Activated CD4-positive, alpha-beta T cell treated with anti-CD3 and anti-CD28 coated beads, Interleukin-2, amount 50 U/mL, for 16 hours (primary cell): ENCODE measurements around the gene HACL1.
"Not testable (repeated sequence)": the region's sequence is repeated elsewhere in the genome, so short reads cannot be mapped to it uniquely, and the experiment has no call there.

Source experiments
- DNase-seq: peaks from one replicate; pipeline ENCODE4 v3.0.0-alpha.2; 2020

Gene HACL1

DNA sequence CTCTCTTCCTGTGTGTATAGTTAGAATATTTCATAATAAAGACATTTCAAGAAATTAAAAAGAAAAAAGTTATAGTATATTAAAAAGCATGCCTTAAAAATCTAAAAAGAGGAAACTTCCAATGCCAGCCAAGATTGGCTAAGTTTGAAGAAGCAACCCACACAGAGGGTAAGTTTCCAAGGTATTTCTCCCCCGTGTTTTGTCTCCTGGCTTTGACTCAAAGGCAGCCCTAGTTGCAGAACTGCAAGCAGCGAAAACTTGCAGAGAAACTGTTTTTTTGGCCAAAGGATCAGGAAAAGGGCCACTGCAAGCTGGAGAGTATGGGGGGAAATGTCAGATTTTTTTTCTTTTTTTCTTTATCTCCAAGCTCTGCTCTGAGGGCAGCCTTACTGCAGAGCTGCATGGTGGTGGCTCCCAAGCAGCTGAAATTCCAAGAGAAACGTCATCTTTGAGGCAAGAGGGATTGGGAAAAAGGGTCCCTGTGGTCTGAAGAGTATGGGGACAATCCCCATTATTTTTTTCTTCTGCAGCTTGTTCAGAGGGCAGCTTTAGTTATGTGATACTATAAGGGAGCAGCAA lies 23.0 kb downstream of the HACL1 start:
- no peak for DNase-seq

DNA sequence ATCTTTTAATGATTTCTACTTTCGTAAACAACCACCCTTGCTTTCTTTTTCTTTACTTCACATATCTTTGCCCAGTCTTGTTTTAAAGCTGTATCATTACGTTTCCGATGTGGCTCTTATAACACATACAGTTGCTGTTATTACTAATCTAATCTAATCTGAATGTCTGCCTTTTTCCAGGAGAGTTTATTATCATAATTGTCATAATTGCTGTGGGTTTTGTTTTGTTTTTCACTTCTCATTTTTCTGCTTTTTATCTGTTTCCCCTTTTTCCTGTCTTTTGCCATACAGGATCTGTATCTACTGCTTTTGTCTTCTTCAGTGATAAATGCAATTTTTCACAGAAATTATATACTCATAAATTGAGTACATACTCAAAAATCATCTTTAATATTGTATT lies 24.9 kb downstream of the HACL1 start:
- no peak for DNase-seq

DNA sequence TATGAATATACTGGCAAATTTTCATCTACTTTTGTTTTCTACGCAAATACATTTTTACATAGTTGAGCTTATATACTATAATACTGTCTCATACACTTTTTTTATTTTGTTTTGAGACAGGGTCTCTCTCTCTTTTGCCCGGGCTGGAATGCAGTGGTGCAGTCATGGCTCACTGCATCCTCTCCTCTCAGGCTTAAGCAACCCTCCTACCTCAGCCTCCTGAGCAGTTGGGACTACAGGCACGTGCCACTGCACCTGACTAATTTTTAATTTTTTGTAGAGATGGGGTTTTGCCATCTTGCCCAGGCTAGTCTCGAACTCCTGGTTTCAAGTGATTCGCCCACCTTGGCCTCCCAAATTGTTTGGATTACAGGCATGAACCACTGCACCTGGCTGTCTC lies 25.9 kb downstream of the HACL1 start:
- no peak for DNase-seq

DNA sequence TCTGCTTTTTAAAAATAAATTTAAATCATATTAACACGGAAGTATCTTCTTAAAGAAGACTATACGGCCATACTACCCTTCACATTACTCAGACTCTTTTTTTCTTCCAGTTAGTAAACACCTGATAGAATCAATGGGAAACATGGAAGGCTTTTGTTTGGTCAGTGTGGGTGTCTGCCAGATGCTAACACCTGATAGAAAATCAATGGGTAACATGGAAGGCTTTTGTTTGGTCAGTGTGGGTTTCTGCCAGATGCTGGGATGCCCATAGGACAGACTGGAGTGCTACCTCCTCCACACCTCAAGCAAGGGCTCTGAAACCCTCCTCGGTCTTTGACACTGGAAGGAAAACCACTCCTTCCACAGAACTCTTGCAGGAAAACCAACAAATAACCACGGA lies 29.2 kb downstream of the HACL1 start:
- no peak for DNase-seq

DNA sequence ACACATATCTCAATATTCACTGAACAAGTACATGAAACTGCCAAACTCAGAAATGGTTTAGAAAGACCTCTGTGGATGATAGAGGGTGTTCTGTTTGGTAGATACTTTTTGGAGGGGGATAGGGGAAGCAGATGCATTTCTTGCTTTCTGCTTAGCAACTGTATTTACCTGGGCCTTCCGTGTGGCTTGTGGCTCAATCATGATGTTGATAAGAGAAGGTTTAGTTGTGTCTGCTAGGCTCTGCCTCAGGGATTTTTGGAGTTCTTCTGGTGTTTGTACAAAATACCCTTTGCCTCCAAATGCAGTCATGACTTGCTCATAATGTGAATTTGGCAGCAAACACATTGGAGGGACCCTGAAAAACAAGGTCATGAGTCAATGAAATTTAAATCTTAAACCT lies 38.2 kb downstream of the HACL1 start:
- DNase-seq, result no peak

DNA sequence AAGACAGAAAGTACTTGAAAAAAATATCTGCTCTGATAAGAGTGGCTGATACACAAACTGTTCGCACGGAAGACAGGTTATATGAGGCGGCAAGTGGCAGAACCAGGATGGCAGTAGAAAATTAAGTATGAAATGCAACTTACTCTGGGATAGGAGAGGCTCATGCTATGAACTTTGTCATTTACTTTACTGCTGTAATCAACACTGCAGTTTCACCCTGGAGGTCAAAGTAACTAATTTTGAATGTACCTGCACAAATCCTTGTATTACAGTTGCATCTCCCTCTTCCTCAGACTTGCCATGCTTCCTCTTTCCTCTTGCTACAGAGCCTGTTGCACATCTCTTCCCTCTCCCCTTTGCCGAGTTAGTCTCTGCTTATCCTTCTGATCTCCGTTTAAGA lies 38.8 kb downstream of the HACL1 start:
- no peak for DNase-seq

DNA sequence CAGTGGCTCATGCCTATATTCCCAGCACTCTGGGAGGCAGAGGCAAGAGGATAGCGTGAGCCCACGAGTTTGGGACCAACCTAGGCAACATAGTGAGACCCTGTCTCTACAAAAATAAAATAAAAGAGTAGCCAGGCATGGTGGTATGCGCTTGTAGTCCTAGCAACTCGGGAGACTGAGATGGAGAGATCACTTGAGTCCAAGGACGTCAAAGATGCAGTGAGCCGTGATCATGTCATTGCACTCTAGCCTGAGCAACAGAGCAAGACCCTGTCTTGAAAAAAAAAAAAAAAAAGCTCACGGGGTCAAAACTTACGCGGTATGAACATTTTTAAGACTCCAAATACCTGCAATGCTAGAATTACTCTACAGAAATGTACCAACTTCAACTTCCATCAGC lies 42.8 kb downstream of the HACL1 start:
- no peak for DNase-seq

DNA sequence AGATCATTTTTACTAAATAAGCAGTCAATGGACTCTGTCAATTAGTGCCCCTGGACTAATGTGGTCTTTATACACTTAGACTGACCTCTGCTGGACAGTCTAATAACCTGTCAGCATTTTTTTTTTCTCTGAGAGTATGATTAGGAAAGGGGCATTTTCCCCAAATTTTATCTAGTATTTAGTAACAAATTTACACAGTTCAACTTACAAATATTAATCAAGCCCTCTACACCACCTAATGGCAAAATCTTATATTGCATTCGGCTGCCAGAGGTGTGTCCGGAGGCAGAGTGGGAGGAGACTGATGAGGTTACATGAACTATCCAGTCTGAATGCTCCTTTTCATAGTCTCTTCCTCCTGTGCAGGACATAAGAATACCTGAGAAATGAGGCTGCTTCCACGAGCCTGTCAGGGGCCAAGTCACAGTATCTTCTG lies 43.8 kb downstream of the HACL1 start:
- peak; percentile 78 for DNase-seq

DNA sequence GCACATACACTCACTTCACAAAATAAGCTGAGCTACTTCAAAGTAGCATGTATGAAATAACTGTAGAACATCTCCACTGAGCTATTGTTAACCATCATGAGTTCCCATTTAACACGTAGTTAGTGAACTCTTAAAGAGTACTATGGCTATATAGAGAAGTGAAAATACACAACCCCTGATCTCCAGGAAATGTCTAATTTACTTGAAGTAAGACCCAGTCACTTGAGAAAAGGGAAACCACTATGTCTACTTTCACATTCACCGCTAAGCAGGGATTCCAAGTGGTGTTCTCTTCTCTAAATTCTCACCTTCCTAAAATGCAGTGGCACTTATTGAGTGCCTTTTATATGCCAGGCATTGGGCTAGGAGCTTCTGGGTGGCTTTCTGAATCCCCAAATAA lies 44.9 kb downstream of the HACL1 start:
- DNase-seq, result peak; percentile 35

DNA sequence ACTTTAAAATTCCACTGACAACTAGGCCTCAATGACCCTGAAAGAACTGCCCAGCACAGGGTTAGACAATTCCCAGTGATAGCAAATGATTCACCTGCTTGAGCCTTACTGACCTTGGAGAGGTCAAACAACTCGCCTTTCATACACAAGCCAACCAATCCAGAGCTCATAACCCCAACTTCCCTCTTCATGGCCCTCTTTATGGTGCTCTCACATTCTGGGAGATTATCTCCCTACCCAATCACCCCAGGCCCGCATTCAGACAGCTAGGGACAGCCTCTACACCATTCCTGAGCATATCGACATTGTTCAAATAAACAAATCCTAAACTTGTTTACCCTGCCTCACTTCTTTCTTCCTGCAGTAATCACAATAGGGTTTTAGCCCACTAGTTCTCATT lies 47.6 kb downstream of the HACL1 start:
- no peak for DNase-seq

DNA sequence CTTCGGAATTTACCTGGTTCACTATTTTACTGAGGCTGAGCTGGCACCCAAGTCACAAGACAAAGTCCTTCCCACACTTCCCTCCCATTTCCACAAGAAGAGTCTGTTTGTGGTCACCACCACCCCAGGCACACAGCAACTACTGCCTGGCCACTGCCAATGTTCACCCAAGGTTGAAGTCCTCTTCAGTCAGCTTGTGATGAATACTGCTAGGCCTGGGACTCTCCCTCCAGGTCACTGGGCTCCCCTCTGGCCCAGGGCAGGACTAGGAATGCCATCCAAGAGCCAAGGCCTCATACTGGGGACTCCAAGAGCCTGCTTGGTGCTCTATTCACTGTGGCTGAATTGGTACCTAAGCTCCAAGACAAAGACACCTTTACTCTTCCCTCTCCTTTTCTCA lies 49.5 kb downstream of the HACL1 start:
- DNase-seq, result no peak

DNA sequence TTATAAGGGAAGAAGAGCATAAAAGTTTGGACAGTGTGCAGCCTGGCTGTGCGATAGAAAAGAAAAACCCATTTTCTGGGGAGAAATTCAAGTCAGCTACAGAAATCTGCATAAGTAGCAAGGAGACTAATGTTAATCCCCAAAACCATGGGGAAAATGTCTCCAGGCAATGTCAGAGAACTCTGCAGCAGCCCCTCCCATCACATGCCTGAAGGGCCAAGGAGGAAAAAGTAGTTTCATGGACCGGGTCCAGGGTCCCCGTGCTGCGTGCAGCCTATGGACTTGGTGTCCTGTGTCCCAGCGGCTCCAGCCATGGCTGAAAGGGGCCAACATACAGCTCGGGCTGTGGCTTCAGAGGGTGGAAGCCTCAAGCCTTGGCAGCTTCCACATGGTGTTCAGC lies 51.5 kb downstream of the HACL1 start:
- no peak for DNase-seq

DNA sequence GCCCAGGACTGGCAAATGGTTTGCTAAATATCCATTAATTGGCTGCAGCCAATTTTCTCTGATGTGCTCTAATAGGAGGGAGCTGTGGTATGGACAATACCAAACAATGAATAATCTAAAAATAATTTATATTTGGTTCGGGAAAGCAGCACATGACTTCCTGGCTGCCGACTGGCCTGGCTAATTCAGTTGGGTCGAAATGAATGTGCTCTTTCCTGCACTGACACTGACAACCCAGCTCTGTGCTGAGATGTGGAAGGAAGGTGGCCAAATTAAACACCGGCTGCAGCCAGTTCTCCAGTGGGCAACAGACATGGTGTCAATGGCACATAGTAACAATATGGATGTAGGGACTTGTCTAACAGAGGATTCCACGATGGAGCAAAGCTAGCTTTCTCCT lies 58.8 kb downstream of the HACL1 start:
- no peak for DNase-seq

DNA sequence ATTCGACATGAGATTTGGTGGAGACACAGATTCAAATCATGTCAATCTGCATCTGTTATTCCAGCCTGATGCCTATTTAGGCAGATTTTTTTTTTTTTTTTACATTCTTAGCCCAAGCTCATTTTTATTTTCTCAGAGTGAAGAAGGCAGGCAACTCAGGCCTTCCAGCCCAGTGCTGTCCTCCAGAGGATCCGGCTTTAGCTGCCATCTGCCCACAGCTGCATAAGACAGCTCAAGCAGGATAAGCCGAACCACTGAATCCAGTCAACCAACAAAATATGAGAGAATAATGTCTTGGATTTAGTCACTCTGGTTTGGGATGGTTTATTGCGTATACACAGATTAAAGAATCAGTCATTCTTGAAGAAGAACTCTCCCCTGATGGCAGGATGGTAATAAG lies 60.0 kb downstream of the HACL1 start:
- DNase-seq, result no peak

DNA sequence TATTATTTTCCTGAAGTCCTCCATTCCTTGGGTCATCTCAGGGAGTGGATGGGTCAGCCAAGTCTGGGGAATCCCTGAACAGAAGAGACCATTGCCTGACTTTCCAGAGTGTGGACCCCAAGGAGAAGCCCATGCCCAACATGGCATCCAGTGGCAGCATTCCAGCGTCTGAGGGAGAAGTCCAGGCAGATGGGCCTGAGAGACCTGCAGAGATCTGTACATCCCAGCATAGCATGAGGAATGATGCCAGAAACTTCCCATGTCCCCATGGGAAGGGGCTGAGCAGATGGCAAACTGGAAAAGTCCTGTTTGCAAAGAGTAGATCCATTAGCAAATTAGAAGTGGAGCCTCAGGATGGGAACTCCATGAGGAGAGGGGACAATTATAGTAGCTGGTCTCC lies 62.3 kb downstream of the HACL1 start:
- DNase-seq, result no peak

DNA sequence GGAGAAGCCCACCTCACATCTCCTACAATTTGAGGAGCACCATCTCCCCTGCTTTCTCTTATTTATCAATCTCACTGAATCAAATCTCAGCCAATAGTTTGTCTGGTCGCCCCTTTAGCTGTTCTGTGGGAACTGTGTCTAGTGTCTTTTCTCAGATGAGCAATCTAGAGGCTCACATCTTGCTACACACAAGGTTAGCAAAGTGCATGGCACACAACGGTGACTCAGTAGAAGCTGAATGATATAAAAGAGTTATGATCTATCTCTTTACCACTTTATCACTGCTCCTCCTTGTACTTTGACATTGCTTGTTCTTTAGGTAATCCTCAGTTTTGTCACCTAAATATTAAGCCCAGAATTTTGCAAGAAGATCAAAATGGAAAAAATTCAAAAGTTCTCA lies 63.0 kb downstream of the HACL1 start:
- DNase-seq, result no peak

DNA sequence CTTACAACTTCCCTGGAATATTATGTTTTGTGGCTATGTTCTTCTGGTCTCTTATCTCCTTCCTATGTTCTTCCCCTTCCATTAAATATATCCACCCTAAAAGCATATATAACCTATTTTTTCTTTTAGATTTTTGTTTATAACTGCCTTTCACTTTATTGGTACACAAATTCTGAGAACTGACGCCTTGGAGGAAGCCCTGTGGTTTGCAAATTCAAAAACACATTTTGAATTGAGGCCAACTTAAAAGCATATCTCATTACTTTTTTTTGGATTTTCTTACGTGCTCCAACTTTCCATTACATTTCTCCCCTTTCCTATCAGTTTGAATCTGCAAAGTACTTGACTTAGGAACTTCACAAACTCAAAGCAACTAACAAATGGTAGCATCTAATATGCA lies 64.5 kb downstream of the HACL1 start:
- peak; percentile 36 for DNase-seq

DNA sequence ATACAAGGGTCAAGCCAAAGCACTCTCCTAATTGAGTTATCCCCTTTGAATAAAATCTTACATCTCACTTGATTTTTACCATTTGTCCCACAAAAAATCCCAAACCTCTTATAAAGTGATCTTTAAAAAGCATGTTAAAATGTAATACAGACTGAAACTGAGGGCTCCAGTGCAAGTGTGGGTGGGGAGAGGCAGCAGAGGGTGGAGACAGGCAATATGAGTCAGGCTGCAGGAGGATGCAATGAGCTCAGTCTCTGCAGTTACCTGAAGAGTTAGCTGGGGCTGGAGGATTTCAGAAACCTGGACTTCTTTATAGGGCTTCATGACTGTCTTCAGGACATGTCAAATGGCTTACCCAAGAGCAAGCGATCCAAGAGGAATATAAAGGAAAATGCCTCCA lies 65.6 kb downstream of the HACL1 start:
- DNase-seq, result peak; percentile 64

DNA sequence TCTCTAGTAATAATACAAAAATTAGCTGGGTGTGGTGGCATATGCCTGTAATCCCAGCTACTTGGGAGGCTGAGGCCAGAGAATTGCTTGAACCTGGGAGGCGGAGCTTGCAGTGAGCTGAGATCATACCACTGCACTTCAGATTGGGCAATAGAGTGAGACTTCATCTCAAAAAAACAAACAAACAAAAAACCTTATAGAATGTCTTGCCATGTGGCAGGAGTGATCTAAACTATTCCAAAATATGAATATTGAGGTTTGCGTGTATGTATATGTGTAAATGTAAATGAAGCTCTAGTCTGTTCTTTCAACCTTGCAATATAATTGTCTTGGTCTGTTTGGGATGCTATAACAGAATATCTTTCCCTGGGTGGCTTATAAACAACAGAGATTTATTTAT lies 68.8 kb downstream of the HACL1 start:
- DNase-seq, result not testable (repeated sequence)

DNA sequence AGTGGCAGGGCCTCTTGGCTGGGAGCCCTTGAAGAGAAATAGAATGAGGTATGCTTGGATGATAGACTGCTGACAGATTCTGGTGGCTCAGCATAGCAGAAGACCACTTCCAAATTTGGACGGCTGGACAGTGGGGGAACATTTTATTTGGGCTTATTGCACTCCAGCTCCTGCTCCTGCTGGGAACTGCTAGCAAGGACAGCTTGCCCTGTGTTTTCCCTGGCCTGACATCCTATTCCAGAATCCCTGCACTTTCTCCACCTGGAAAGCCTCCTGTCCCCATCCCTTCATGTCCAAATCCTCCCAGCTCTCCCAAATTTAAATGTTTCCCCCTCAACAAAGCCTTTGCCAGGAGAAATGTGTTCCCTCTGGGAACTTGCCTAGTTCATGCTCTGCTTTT lies 70.0 kb downstream of the HACL1 start:
- DNase-seq, result no peak

DNA sequence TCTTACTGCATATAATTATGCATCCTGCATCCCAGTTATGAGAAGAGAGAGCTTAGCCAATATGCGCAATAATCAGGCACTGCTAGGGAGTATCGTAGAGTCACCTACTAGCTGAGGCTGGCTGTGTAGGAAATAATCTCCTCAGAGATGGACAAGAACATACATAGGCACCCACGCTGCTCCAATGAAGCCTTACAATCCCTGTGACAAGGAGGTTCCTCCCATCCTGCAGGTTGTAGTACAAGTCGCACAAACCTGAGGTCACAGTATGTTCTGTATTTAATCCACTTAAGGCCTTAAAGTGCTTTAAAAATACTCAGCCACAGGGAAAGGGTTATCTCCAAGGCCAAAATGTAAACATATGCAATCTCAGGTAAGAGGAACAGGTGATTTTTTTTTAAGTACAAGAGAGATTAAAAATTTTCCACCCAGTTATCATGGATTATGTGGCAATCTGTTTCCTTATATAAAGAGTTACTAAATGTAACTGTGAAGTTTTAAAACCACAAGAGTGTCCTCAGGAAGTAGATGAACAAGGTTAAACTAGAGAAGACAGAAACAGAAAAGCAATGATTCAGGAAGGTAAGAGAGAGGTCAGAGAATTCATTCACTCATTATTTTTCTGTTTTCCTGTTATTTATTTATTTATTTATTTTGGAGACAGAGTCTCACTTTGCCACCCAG lies 72.4 kb downstream of the HACL1 start:
- DNase-seq, result no peak

DNA sequence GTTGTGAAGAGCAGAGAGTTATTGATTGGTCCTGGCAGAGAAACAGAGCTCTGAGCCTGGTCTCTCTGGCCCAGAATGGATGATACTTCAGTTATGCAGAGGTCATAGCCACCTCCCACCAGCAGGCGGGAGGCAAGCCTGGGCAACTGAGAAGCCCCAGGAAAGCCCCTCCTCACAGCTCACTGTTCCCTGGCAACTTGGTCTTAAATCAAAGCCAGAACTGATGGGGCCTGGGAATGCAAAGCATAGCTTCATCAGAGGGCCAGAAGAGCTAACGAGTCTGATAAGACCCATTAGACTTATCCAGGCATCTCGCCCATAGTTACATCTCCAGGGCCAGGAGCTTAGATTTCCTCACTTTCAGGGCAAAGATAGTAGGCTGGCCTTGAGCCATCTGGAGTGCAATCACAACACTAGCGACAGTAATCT lies 74.3 kb downstream of the HACL1 start:
- no peak for DNase-seq

DNA sequence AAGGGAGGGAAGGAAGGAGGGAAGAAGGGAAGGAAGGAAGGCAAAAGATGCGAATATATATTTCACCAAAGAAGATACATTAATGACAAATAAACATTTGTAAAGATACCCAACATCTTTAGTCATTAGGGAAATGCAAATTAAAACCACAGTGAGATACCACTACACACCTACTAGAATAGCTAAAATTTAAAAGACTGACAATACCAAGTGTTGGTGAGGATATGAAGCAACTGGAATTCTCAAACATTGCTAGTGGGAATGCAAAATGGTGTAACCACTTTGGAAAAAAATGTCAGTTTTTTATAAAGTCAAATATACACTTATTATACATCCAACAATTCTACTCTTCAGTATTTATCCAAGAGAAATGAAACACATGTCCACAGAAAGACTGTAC lies 75.6 kb downstream of the HACL1 start:
- no peak for DNase-seq

DNA sequence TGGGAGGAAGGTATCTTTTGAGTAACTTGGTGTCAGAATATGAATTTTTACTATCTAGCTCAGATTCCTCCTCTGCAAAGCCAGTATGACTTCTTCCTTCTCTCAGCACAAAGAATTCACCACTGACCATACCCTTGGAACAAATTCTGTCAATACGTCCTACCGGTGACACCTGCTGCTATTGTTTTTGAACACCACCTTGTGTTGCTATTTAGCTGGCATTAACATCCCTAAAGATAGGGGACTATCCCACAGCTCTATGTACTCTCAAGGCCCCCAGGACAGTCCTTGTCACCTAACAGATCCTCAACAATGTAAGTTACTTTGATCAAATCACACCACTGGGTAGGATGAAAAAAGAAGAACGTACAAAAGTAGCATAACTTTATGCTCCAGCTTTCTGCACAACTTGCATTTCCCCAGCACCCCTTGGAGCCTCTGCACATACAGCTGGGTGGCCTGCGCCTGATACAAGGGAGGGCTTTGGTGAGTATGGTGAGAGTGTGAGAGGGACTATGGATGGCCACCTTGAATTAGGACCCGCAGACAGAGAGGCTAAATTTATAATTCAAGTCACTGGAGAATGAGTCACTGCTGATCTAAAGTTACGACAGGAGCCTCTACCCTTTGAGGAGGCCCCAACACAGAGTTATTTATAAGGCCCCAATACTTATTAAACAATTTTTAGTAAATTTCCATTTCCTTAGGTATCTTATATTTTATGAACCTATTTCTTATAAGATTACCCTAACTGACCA lies 77.5 kb downstream of the HACL1 start:
- no peak for DNase-seq

DNA sequence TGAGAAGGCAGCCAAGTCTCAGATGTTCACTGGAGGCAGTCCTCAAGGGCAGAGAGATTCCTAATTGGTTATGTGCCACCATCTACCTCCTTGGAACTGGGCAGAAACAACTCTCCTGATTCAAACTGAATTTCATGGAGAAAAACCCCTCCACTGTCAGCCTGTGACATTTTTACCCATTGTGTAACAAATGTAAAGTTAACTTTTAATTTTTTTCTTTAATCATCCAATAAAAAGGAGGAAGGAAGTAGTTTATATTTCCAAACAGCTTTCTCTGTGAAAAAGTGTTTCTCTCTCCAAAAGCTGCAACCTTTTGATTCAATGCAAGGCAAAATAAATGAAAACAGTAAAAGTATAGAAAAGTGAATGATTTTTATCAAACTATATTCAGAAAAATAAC lies 79.4 kb downstream of the HACL1 start:
- no peak for DNase-seq
